Astrocyte (in vitro differentiated cells and primary cell): ENCODE data around the gene HS3ST3A1. TPM values are rescaled to one million over a fixed set of nuclear protein-coding genes. Genes with fewer than 3 reads are reported as not detected.

Source experiments
- DNase-seq: peaks from one replicate; pipeline ENCODE4 v3.0.0-alpha.2; 2010; ENCODE audit warnings: low read depth
- FAIRE-seq: peaks from 2 replicates; lab custom pipeline; 2011; peaks lifted over from hg19 to GRCh38; lab: Jason Lieb, UNC
- H2AFZ ChIP-seq: 2 replicates; pipeline ENCODE4 v1.6.0; 2012; ENCODE audit warnings: low read depth, low read length, inconsistent platforms
- H3K27ac ChIP-seq: 2 replicates; pipeline ENCODE4 v1.5.1; 2011; ENCODE audit warnings: low read depth, low read length, inconsistent platforms
- H3K27me3 ChIP-seq: 2 replicates; pipeline ENCODE4 v1.6.0; 2011; ENCODE audit warnings: low read length, inconsistent platforms; ENCODE audit not compliant: insufficient read depth
- H3K36me3 ChIP-seq: 2 replicates; pipeline ENCODE4 v1.5.1; 2011; ENCODE audit warnings: low read length, inconsistent platforms; ENCODE audit not compliant: insufficient read depth
- H3K4me1 ChIP-seq: 2 replicates; pipeline ENCODE4 v1.5.1; 2011; ENCODE audit warnings: low read length, inconsistent platforms; ENCODE audit not compliant: insufficient read depth
- H3K4me2 ChIP-seq: 2 replicates; pipeline ENCODE4 v1.6.0; 2012; ENCODE audit warnings: low read length, inconsistent platforms
- H3K4me3 ChIP-seq: 2 replicates; pipeline ENCODE4 v1.5.1; 2011; ENCODE audit warnings: low read depth, mild to moderate bottlenecking, low read length, inconsistent platforms; ENCODE audit not compliant: insufficient read depth
- H3K79me2 ChIP-seq: 2 replicates; pipeline ENCODE4 v1.6.0; 2012; ENCODE audit warnings: mild to moderate bottlenecking, low read length, inconsistent platforms; ENCODE audit not compliant: insufficient read depth
- H3K9ac ChIP-seq: 2 replicates; pipeline ENCODE4 v1.6.0; 2012; ENCODE audit warnings: mild to moderate bottlenecking, low read length, inconsistent platforms
- H3K9me3 ChIP-seq: 2 replicates; pipeline ENCODE4 v1.5.1; 2012; ENCODE audit warnings: low read depth, mild to moderate bottlenecking, low read length, inconsistent platforms; ENCODE audit not compliant: insufficient read depth
- H4K20me1 ChIP-seq: 2 replicates; pipeline ENCODE4 v1.6.0; 2012; ENCODE audit warnings: low read length, inconsistent platforms; ENCODE audit not compliant: insufficient read depth
- H3K27ac Mint-ChIP-seq: one replicate; pipeline ENCODE4 v1.8.0; 2021; ENCODE audit warnings: mild to moderate bottlenecking, mixed read lengths; ENCODE audit not compliant: unreplicated experiment
- H3K27me3 Mint-ChIP-seq: one replicate; pipeline ENCODE4 v1.8.0; 2021; ENCODE audit warnings: low read depth, mixed read lengths; ENCODE audit not compliant: unreplicated experiment
- H3K36me3 Mint-ChIP-seq: one replicate; pipeline ENCODE4 v1.8.0; 2021; ENCODE audit warnings: low read depth, mixed read lengths; ENCODE audit not compliant: unreplicated experiment
- H3K4me1 Mint-ChIP-seq: one replicate; pipeline ENCODE4 v1.8.0; 2021; ENCODE audit warnings: low read depth, mixed read lengths; ENCODE audit not compliant: unreplicated experiment
- H3K4me3 Mint-ChIP-seq: one replicate; pipeline ENCODE4 v1.8.0; 2021; ENCODE audit warnings: mild to moderate bottlenecking, moderate library complexity, mixed read lengths; ENCODE audit not compliant: unreplicated experiment
- H3K9me3 Mint-ChIP-seq: one replicate; pipeline ENCODE4 v1.8.0; 2021; ENCODE audit warnings: mild to moderate bottlenecking, mixed read lengths; ENCODE audit not compliant: unreplicated experiment
- CTCF ChIP-seq: IDR thresholded peaks from 2 replicates; pipeline ENCODE4 v1.5.1; 2011; ENCODE audit warnings: low read depth, mild to moderate bottlenecking, inconsistent platforms, low read length, moderate library complexity; ENCODE audit not compliant: insufficient read depth
- EZH2 ChIP-seq: IDR thresholded peaks from 2 replicates; pipeline ENCODE4 v1.6.1; 2012; ENCODE audit warnings: mild to moderate bottlenecking, low read length, inconsistent platforms; ENCODE audit not compliant: insufficient read depth
- total RNA-seq: library from RNA; stranded (reverse); gene quantifications from 2 replicates; pipeline ENCODE4 v1.2.1, GENCODE V29; 2021

The HS3ST3A1 gene
- total RNA-seq, 1 donor from 2014 or later, result 7.6 TPM

GRCh38 chr17:13643180-13643579, 41.5 kb upstream of the HS3ST3A1 start:
- no peak overlapping the region for H3K4me2 ChIP-seq
- H3K4me3 Mint-ChIP-seq, result no peak overlapping the region
- no peaks in the 10 kb centered on the region for H3K36me3 ChIP-seq
- no peak overlapping the region for H3K27ac Mint-ChIP-seq
- H3K79me2 ChIP-seq, result no peaks in the 10 kb centered on the region
- H3K9me3 ChIP-seq, result no peaks in the 10 kb centered on the region
- no peaks in the 10 kb centered on the region for H3K27me3 ChIP-seq
- DNase-seq, result no peak
- H4K20me1 ChIP-seq, result no peaks in the 10 kb centered on the region
- H3K27ac ChIP-seq, result no peak overlapping the region
- H3K9ac ChIP-seq, result no peak overlapping the region
- no peaks in the 10 kb centered on the region for H3K9me3 Mint-ChIP-seq
- peaks cover 8% of the 10 kb centered on the region for H3K4me1 Mint-ChIP-seq
- peaks cover 4% of the 10 kb centered on the region for H3K4me1 ChIP-seq
- no peak for FAIRE-seq
- TF ChIP-seq EZH2 (no peak), CTCF (no peak)
- H3K4me3 ChIP-seq, result no peak overlapping the region
- H3K27me3 Mint-ChIP-seq, result peaks cover 3% of the 10 kb centered on the region
- no peaks in the 10 kb centered on the region for H3K36me3 Mint-ChIP-seq
- H2AFZ ChIP-seq, result no peak overlapping the region

- Histone ChIP-seq H3K36me3 (no peaks in the 10 kb centered on the region), H3K79me2 (no peaks in the 10 kb centered on the region), H3K4me1 (peaks cover 4% of the 10 kb centered on the region), H3K4me3 (no peak overlapping the region), H4K20me1 (no peaks in the 10 kb centered on the region), H3K9me3 (no peaks in the 10 kb centered on the region), H3K4me2 (no peak overlapping the region), H3K27ac (no peak overlapping the region), H2AFZ (no peak overlapping the region), H3K9ac (no peak overlapping the region), H3K27me3 (no peaks in the 10 kb centered on the region)
- Mint-ChIP-seq H3K4me3 (no peak overlapping the region), H3K27me3 (peaks cover 3% of the 10 kb centered on the region), H3K27ac (no peak overlapping the region), H3K9me3 (no peaks in the 10 kb centered on the region), H3K4me1 (peaks cover 8% of the 10 kb centered on the region), H3K36me3 (no peaks in the 10 kb centered on the region)
- FAIRE-seq, result no peak
- no peak for DNase-seq
- TF ChIP-seq CTCF, result no peak
Measured at GRCh38 chr17:13642188-13642587, 40.5 kb upstream of the HS3ST3A1 start.

GRCh38 chr17:13640551-13640950, 38.8 kb upstream of the HS3ST3A1 start:
- H3K9me3 Mint-ChIP-seq, result no peaks in the 10 kb centered on the region
- H3K27ac Mint-ChIP-seq, result no peak overlapping the region
- Histone ChIP-seq H3K79me2 (no peaks in the 10 kb centered on the region), H3K9me3 (no peaks in the 10 kb centered on the region), H3K4me1 (no peaks in the 10 kb centered on the region), H2AFZ (no peak overlapping the region), H3K4me3 (no peak overlapping the region), H3K9ac (no peak overlapping the region), H3K27ac (no peak overlapping the region), H3K27me3 (no peaks in the 10 kb centered on the region), H4K20me1 (no peaks in the 10 kb centered on the region), H3K4me2 (no peak overlapping the region), H3K36me3 (no peaks in the 10 kb centered on the region)
- FAIRE-seq (no peak), DNase-seq (no peak)
- peaks cover 3% of the 10 kb centered on the region for H3K27me3 Mint-ChIP-seq
- H3K36me3 Mint-ChIP-seq, result no peaks in the 10 kb centered on the region
- TF ChIP-seq CTCF, result no peak
- no peak overlapping the region for H3K4me3 Mint-ChIP-seq
- no peaks in the 10 kb centered on the region for H3K4me1 Mint-ChIP-seq
